Stimulated activated CD4-positive, alpha-beta T cell treated with anti-CD3 and anti-CD28 coated beads, Interleukin-4, amount 100 ng/mL, for 4 hours (primary cell): Measurements from ENCODE around the gene PSKH1.
A peak's percentile ranks its signal among the peaks of the same experiment; 100 is the strongest.
"Not testable (repeated sequence)": the region's sequence is repeated elsewhere in the genome, so short reads cannot be mapped to it uniquely, and the experiment has no call there.

Experiments used
- DNase-seq, 2 experiments: peaks; one replicate each; pipeline ENCODE4 v3.0.0-alpha.2; 2020

Gene PSKH1

DNA sequence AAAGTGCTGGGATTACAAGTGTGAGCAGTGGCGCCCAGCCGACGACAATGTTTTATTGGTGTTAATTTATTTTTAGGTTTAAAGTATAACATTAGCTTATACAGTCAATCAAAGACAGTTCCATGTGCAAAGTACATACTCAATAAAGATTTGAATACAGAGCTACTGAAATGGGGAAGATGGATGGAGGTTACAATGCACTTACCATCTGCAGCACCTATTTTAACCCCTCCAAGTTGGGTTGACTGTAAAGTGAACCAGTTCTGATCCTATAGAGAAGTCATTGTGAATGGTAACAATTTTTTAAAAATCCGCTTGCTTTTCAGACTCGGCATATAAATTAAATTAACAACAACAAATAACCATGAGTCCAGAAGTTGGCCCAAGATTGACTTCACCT, 679 bp upstream of the PSKH1 start:
- DNase-seq: no peak

DNA sequence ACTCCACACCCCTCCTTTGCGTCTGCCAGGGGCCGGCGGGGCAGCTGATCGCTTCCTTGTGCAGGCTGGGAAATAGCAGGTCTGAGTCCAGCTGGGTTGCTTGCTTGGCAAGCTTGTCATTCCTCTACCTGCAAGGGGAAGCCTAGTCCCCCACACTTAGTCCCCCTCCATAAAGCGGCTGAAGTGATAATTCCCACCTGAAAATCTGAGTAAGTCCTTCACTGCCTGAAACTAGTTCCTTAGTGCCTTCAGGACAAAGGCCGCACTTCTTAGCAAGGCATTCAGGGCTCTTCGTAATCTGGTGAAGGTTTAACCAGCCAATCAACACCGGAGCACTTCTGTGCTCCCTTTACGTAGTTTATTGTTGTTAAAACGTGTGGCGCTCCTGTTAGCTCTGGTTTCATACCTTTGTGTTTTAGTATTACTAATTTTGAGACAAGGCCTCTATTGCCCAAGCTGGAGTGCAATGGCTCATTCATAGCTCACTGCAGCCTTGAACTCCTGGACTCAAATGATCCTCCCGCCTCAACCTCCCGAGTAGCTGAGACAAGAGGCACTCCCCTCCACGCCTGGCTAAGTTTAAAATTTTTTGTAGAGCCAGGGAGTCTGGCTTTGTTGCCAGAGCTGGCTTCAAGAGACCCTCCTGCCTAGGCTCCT, 817 bp downstream of the PSKH1 start:
- DNase-seq: no peak

DNA sequence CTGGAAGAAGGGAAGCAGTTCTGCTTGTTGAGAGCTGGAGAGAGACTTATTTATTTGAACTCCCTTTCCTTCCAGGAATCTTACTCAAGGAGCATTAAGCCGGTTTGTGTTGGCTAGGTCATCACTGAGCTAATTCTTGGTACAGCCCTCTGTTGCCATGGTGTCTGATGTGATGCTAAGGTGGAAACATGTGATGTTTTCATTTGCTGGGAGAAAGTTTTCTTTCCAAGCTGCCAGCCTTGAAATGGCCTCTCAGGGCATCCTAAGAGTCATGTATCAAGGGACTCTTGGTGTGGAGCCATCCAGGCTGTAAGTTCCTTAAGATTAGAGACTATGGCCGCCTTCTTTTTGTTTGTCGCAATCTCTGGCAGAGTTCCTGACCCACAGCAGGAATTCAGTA, 4.2 kb downstream of the PSKH1 start:
- no peak for DNase-seq

DNA sequence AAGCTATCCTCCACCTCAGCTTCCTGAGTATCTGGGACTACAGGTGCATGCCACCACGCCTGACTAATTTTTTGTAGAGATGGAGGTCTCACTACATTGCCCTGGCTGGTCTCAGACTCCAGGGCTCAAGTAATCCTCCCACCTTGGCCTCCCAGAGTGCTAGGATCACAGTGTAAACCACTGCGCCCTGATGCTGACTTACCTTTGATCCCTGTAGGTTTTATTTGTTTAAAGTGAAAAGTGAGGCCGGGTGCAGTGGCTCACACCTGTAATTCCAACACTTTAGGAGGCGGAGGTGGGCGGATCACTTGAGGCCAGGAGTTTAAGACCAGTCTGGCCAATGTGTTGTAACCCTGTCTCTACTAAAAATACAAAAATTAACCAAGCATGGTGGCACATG, 8.7 kb downstream of the PSKH1 start:
- no peak for DNase-seq

DNA sequence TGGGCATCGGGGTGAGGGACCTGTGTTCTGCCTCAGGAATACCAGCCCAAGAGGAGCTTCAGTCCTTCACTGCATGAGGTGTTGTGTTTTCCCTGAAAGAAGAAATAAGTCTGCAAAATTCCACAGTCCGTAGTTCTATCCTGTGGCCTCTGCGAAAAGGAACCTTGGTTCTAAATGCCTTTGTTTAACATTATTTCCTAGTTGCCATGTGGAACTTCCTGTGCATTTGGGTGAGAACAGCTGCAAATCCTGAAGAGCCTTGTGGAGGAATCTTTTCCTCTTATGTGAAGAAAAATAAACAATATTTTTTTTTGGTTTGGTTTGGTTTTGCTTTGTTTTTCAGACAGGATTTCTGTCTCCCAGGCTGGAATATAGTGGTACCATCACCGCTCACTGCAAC, 9.8 kb downstream of the PSKH1 start:
- no peak for DNase-seq

DNA sequence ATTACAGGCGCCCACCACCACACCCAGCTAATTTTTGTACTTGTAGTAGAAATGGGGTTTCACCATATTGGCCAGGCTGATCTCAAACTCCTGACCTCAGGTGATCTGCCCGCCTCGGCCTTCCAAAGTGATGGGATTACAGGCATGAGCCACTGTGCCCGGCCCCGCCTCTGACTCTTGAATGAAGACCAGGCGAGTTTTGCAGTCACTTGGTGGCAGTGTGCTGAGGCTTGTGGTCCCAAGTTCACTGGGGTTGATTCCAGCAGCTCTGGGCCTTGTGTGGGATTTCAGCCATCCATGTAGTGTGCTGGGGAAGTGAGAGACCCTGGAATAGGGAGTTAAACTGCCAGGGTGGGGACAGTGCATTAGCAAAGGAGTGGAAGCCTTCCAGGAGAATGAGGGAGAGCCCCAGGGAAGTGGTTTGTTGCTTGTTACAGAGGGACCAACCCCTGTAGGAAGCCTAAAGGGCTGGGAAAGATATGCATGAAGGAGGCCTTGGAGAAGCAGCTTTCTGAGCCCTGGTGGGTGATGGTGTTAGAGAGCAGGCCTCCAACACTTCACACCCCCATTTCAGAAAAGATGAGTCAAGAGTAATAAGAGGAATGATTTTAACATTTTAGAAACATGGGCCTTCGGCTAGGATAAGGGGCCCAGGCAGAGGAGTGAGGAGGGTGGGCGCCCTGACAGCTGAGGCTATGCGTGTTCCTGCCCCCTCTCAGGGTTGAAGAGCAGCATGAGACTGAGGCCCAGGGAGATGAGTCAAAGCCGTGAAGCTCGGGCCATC, 14.5 kb downstream of the PSKH1 start:
- DNase-seq: no peak

DNA sequence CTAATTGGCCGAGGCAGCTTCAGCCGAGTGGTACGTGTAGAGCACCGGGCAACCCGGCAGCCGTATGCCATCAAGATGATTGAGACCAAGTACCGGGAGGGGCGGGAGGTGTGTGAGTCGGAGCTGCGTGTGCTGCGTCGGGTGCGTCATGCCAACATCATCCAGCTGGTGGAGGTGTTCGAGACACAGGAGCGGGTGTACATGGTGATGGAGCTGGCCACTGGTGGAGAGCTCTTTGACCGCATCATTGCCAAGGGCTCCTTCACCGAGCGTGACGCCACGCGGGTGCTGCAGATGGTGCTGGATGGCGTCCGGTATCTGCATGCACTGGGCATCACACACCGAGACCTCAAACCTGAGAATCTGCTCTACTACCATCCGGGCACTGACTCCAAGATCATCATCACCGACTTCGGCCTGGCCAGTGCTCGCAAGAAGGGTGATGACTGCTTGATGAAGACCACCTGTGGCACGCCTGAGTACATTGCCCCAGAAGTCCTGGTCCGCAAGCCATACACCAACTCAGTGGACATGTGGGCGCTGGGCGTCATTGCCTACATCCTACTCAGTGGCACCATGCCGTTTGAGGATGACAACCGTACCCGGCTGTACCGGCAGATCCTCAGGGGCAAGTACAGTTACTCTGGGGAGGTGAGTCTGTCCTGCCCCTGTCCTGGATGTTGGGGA, 16.1 kb downstream of the PSKH1 start:
- no peak for DNase-seq

DNA sequence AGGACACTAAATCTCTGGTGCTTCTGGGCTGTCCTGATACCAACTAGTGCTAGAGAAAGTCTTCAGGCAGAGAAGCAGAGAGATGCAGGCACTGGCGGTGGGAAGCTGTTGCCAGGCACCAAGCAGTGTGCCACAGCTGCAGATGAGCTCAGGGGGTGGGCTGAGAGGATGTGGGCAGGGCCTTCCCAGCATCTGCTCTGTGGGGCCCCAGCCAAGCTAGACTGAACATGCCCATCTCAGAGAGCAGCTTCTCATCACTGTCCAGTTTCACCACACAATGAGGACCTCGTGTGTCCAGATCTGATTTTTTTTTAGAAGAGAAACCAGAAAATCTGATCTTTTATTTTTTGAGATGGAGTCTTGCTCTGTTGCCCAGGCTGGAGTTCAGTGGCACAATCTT, 17.1 kb downstream of the PSKH1 start:
- no peak for DNase-seq

DNA sequence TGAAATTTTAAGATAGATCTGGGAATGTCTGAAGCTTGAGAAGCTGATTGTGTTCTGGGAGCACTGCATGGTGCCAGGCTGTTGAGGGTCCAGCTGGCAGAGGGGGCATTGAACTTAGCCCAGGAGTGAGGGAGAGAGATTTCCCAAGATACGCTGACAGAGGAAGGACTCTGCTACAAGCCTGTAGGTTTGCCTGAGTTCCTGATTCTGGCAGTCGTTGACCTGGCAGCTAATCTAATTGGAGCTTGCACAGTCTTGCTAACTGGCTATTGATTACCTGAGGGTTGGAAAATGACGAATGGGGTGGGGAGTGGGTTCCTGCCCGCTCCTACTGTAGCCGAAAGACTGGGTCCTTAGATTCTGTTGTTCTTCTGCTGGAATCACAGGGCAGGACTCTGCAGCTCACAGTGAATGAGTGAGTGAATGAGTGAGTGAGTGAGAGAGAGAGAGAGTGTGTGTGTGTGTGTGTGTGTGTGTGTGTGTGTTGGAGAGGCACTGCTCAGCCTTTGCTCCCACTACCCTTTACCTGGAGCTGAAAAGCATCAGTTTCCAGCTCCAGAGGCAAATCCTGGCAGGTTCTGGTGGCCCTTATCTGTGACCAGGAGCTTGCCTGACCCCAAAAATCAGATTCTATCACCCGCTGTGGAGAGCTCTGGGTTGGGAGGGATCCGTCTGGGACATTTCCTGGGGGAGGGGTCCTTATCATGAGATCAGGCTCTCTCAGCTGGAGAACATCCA, 21.9 kb downstream of the PSKH1 start:
- no peak for DNase-seq

DNA sequence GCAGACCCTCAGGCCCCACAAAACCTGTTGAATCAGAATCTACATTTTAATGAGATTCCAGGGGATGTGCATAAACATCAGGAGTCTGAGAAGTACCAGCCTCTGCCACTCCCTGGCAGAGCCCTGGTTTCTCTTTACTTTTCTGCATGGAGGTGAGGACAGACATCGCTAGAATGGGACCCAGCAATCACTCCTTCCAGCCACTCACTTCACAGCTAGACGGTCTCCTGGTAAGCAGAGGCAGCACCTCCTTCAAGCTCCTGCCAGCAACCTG, 22.4 kb downstream of the PSKH1 start:
- not testable (repeated sequence) for DNase-seq

DNA sequence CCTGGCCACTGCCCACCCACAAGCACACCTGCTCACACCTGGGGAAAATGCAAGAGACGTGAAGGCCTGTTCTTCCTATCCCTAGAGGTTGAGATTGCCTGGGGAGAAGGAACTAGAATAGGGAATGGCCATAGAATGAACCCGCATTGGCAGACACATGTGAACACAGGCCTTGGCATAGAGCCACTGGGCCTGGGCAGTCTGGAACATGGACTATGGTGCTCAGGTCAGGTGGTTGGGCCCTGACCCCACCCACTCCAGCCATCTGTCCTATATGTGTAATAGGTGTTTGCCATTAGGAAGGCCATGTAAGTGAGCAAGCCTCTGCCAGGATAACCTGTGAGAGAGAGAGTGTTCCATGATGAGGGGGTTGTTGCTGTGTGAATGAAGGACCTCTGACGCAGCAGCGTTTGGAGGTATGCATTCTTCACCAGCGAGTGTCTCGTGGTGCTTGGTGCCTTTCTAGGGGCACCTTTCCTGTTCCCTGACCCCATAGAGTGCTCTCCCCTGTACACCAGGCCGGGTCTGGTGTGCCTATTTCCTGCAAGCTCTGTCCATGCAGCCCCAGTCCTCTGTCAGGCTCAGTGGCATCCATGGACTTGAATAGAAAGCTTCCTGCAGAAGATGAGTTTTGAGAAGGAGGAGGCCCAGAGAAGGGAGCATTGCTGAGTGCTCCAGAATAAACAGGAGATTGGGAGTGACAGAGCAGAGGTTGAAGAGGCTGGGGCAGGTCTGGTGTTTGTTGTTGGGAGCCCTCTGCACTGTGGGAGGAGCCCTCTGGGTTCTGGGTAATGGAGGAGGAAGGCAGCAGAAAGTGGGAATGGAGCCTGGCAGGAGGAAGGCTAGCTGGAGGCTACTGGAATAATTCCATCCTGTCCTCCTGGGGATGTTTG, 23.0 kb downstream of the PSKH1 start:
- no peak for DNase-seq

DNA sequence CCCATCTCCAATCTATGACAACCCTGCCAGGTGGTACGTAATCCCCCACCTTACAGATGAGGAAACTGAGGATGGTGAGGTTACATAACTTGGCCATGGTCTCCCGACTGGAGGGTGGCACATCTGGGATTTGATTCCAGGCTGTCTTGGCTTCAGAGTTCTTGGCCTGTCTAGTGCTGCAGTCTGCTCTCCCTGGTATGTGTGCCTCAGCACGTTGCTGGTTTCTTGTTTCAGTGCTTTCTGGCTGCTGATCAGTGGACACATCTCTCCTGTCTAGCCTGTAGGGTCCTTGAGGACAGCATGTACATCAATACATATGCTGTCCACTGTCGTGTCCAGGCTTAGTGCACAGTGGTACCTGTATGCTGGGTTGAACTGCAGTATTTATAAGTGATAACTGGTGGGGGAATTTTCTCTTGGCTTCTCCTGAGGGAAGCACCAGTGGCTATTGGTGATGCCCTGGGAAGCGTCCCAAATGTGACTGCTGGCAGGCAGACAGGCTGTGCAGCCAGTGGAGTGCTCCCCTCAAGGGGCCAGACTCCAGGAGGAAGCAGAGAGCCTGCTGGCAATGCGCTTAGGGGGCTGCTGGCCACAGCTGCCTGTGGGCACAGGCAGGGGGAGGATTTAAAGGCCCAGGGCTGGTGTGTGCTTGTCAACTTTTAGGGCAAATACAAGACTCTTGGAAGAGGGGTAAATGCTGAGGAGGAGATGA, 24.2 kb downstream of the PSKH1 start:
- no peak for DNase-seq

DNA sequence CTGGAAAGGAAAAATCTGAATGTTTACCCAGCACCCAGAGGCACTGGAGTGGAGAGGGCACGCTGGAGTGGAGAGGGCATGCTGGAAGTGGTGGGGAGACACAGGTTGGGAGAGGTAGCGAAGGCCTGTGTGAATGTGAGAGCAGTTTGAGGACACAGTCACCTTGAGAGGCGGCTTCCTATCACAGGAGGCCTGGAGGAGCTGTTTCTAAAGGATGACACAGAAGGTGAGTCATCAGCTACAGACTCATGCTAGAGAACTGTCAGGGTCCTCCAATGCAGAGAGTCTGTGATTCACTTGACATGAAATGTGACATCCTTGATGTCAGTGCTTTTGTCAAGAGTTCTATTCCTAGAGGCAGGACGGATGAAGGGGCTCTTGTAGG, 24.8 kb downstream of the PSKH1 start:
- DNase-seq: peak in 1 of 2 experiments; percentile 61

DNA sequence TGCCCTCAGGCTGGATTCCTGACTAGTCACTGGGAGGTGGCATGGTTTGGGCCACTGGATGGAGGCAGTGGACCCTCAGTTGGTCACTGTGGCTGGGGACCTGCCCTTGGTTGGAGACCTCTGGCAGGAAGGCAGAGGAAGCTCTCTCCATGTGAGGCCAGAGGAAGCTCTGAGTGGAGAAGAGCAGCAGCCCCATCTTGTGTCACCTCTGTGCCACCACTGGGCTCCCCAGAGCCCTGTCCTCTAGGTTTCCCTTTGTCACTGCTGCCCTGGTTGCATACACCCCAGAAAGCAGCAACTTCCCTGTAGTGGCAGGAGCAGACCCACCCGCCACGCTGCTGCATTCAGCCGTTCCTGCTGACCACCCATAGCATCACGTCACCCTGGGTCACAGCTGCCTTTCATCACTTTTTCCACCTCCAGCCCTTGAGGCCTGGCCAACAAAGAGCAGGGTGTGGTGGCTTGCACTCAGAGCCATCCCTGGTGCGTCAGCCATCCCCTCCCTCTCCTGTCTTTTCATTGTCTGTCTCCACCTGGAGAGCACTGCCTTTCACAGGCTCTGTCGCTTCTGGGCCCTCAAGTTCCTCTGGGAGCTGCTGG, 26.7 kb downstream of the PSKH1 start:
- DNase-seq: no peak

DNA sequence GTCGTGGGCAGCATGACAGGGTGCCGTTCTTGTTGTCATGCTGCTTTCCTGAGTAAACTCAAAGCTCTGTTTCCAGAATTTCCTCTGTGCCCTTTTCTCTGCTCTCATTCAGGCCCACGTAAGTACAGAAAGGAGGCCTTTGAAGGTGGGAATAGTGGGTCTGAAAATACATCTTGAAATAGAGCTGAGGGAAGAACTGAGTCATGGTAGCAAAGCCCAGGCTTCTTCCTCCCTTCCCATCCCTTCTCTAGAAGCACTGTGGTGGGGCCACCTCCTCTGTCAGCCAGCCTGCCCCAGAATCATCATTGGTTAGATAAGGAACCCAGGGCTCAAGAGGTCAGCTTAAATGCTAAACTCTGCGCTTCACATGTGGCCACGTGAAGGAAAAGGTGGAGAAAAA, 29.2 kb downstream of the PSKH1 start:
- no peak for DNase-seq

DNA sequence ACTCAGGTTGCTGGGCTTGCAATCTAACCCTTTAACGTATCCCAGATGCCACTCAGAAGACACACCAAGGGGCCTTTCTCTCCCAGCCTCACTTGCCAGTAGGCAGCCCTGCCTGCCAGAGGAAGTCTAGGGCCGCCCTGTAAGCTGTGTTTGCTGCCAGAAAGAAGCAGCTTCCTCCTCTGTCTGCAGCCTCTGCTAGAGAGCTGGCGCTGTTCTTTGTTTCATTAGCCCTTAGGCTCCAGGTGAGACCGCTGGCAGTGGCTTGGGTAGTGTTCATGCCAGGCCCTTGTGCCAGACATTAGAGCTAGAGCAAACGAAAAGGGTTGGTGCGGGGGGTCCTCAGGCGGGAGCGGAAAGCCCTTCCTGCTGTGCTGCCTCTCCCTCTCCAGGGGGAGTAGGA, 29.7 kb downstream of the PSKH1 start:
- DNase-seq: no peak

DNA sequence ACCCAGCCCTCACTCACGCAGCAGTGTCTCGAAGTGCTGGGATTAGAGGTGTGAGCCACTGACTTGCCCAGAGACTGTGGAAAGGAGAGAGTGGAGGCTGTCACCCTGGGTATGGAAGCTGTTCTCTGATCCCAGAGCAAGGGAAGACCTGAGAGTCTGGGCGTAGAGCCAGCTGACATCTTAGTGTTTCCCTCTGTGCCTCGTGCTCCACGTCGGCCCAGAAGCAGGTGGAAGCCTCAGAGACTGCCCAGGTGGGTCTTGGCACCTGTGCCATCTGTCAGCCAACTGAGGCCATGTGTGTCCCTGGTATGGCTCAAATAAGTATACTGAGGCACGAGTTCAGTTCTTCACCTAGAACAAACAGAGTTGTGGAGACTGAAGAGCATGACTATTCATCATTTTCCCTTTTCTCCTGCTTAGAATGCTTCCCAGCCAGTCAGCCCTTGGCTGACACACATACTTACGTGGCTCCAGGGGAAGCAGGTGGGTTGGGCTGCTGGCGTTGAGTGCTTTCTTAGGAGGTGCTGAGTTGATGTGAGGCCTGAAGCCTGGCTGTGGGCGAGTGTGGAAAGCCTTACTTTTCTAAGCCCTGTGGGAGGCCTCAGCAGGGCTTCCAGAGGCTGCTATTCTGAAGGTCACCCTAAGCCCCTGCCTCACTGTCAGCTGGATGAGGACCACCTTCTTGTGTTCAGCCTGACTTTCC, 30.5 kb downstream of the PSKH1 start:
- DNase-seq: no peak

DNA sequence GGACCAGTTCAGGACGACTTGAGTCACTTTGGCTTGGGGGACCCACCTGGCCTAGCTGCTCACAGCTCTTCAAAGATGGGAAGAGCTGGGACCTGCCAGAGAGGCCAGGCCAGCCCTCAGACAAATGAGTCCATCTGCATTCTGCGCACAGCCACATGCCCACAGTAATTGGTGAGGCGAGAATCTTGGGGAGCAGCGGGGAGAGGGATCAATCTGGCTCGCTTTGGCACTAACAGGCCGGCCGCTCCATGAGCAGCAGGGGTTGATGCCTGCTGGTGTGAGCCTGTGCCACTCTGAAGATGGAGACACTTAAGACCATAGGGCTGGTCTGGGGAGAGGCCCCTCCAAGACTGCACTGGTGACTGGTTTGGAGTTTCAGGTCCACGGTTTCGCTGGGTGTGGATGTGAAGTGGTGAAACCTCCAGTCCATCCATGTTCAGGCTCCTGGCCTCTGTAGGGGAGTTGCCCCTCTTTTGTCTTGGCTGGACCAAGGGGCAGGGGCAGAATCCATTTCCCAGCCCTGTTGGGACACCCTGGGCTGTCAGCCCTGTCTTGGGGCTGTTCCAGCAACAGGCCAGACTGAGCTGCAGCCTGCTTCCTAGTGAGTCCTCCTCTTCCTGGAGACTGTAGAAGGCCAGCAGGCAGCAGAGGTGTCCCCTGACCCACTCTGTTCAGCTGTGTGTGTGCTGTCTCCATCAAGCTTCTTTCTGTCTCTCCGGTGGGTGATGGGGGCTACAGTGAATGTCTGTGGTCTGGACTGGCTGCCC, 31.3 kb downstream of the PSKH1 start:
- DNase-seq: no peak

DNA sequence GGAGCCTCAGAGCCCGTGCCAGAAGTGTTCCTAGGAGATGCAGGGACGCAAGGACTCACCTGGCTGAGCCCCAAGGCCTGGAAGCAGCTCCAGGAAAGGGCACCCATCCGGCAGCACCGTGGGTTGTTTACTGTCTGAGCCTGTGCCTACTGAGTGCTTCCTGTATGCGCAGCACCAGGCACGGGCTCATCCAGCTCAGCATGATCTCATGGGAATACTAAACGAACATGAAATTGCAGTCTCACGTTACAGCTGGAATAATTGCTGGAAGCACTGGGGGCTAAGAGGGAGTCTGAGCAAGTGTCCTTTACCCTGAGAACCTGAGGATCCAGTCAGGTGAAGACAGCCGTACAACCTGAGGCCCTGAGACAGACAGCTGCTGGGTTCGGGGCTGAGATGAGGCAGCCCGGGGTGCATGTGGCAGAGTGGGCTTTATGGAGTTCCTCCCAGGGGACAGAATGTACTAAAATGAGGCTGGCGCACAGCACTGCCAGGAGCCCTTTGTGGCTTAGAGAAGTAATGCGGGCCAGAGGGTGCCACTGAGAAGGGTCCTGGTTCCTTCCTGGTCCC, 33.2 kb downstream of the PSKH1 start:
- DNase-seq: no peak
